Ammon's horn (tissue), 1 donor: ENCODE data around the gene LHFPL6.

Experiments
- DNase-seq: peaks from one replicate; pipeline ENCODE4 v3.0.0-alpha.2; 2016; ENCODE audit warnings: low spot score

The LHFPL6 gene

GRCh38 chr13:39381456-39381855, 221.5 kb downstream of the LHFPL6 start:
- DNase-seq: no peak

GRCh38 chr13:39379667-39380655, 223.0 kb downstream of the LHFPL6 start:
- no peak for DNase-seq

- DNase-seq: no peak
Measured at GRCh38 chr13:39379118-39379517, 223.9 kb downstream of the LHFPL6 start.

- no peak for DNase-seq
Measured at GRCh38 chr13:39378306-39378705, 224.7 kb downstream of the LHFPL6 start.

- no peak for DNase-seq
Measured at GRCh38 chr13:39377699-39378098, 225.3 kb downstream of the LHFPL6 start.

- DNase-seq: no peak
Measured at GRCh38 chr13:39376076-39376475, 226.9 kb downstream of the LHFPL6 start.

GRCh38 chr13:39375601-39376000, 227.4 kb downstream of the LHFPL6 start:
- DNase-seq: no peak

GRCh38 chr13:39374741-39375189, 228.2 kb downstream of the LHFPL6 start:
- DNase-seq: no peak

GRCh38 chr13:39373145-39373544, 229.8 kb downstream of the LHFPL6 start:
- no peak for DNase-seq

- DNase-seq: no peak
Measured at GRCh38 chr13:39371706-39372105, 231.3 kb downstream of the LHFPL6 start.

- no peak for DNase-seq
Measured at GRCh38 chr13:39370554-39370953, 232.4 kb downstream of the LHFPL6 start.

- DNase-seq: no peak
Measured at GRCh38 chr13:39370048-39370447, 232.9 kb downstream of the LHFPL6 start.

- no peak for DNase-seq
Measured at GRCh38 chr13:39369161-39369890, 233.7 kb downstream of the LHFPL6 start.

GRCh38 chr13:39365879-39366278, 237.1 kb downstream of the LHFPL6 start:
- DNase-seq: no peak

GRCh38 chr13:39364947-39365468, 238.0 kb downstream of the LHFPL6 start:
- DNase-seq: no peak

GRCh38 chr13:39363382-39363772, 239.6 kb downstream of the LHFPL6 start:
- no peak for DNase-seq

- no peak for DNase-seq
Measured at GRCh38 chr13:39362652-39363381, 240.2 kb downstream of the LHFPL6 start.

- no peak for DNase-seq
Measured at GRCh38 chr13:39353988-39354387, 249.0 kb downstream of the LHFPL6 start.

GRCh38 chr13:39350461-39350881, 252.5 kb downstream of the LHFPL6 start:
- DNase-seq: no peak

- DNase-seq: no peak
Measured at GRCh38 chr13:39349391-39349960, 253.5 kb downstream of the LHFPL6 start.
